ENCODE data around the gene C1QL4. TPM values are rescaled to one million over a fixed set of nuclear protein-coding genes. Genes with fewer than 3 reads are reported as not detected.

The C1QL4 gene
- total and polyA plus RNA-seq, 2 of the 8 experiments (the other 6 are each of a cell fraction or from before 2014, with no cell fraction given), result 0.28 to 0.63 TPM

- TF ChIP-seq CHD2 (IDR thresholded peaks at IDR 0.05; ENCODE audit: low read length) (no peak), SIRT6 (IDR thresholded peaks at IDR 0.05; ENCODE audit: low read length) (no peak), SP2 (IDR thresholded peaks at IDR 0.05; ENCODE audit: low read length) (no peak), ZNF274 (IDR thresholded peaks at IDR 0.05; ENCODE audit: borderline replicate concordance, extremely low read depth, low read length) (no peak), JUN (IDR thresholded peaks at IDR 0.05; ENCODE audit: low read depth, low read length) (no peak), CEBPB (IDR thresholded peaks at IDR 0.05; ENCODE audit: low read depth, low read length) (no peak), POLR2AphosphoS5 (IDR thresholded peaks at IDR 0.05; ENCODE audit: low read depth, low read length) (no peak)
Measured at GRCh38 chr12:49365542-49365941, 28.6 kb upstream of the C1QL4 start (continued).

Measured in H1 (cell line).